Right renal pelvis (tissue), 4 donors: ENCODE measurements around the gene SMIM23. TPM values are rescaled to one million over a fixed set of nuclear protein-coding genes. Genes with fewer than 3 reads are reported as not detected.

Source experiments
- DNase-seq, 4 donors: peaks; one replicate each; pipeline ENCODE4 v3.0.0-alpha.2; 2013; ENCODE audit warnings: low read depth in 4 of 4, low spot score in 3 of 4, missing footprints in 1 of 4
- polyA plus RNA-seq, 4 donors: library from polyadenylated mRNA; unstranded; fragments of 120-200 nt; gene quantifications; one replicate each; pipeline ENCODE4 v1.2.1, GENCODE V29; 2013; ENCODE audit not compliant: insufficient read length in 4 of 4

The SMIM23 gene
- not detected for polyA plus RNA-seq

DNA sequence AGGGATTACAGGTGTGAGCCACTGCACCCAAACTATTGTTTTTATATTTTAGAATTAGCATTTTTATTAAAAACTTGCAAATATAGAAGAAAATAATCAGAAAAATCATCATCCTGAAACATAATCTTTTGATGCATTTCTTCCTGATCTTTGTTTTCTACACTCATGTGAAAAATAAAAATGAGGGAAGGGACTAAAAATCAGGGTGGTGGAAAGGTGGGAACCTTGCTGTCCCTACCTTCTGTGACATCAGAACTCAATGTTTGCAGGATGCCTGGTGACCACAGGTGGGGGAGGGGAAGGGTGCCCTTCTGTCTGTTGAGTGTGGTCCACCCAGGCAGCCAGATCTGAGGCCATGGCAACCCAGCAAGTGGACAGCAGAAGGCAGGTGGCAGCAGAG is at the start of gene SMIM23:
Gene SMIM23 (plus strand): TSS at position 301 of the 400 bp plus-strand sequence. CDS start 55 bp downstream, at position 356.
- DNase-seq: no peak

- no peak for DNase-seq
These were observed 48.4 kb upstream of the SMIM23 start for GRCh38 chr5:171736976-171737891.

GRCh38 chr5:171738501-171738900 is 47.1 kb upstream of the SMIM23 start:
- DNase-seq: no peak

- DNase-seq: no peak
These were observed 46.3 kb upstream of the SMIM23 start for GRCh38 chr5:171739271-171739670.

DNA sequence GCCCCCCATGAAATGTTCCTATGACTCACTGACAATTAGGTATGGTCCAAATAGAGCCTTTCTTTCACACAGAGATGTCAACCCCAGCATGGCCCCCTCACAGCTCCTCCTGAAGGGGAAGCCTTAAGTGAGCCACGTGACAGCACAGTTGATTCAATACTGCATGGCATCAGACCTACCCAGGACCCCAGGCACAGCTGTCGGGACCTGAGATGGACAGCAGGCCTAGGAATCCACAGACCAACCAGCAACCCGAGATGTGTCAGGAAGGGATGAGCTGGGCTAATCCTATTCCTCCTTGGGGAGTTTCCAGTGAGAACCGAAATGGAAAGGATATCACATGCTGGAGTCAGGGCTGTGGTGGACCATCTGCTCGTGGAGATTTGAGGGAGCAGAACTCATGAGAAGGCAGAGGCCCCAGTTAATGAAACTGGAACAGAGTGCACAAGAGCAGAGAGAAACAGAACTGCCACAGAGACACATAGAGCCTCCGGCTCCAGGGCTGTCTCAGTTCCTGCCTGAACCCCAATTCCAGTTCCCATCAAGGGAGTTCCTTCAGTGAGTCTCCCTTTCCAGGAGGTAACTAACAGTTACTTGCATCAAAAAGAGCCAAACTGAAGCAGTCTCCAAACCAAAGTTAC is 42.1 kb upstream of the SMIM23 start:
- no peak for DNase-seq

- no peak for DNase-seq
These were observed 41.4 kb upstream of the SMIM23 start for GRCh38 chr5:171744264-171744663.

DNA sequence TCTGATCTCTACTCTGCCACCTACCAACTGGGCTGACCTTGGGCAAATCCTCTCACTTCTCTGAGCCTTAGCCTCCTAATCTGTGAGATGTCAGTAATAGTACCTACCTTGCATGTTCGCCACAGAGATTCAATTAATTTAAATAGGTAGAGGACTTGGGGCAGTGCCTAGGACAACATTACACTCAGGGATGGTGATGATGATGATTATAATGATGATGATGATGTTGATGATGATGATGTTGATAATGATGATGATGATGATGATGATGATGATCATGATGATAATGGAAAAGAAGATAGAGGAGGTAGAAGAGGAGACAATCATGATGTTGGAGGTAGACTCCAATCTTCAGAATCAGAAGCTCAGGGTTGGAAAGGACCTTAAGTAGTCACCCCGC is 40.7 kb upstream of the SMIM23 start:
- DNase-seq: no peak

- DNase-seq: no peak
These were observed 40.0 kb upstream of the SMIM23 start for GRCh38 chr5:171745602-171746001.

DNA sequence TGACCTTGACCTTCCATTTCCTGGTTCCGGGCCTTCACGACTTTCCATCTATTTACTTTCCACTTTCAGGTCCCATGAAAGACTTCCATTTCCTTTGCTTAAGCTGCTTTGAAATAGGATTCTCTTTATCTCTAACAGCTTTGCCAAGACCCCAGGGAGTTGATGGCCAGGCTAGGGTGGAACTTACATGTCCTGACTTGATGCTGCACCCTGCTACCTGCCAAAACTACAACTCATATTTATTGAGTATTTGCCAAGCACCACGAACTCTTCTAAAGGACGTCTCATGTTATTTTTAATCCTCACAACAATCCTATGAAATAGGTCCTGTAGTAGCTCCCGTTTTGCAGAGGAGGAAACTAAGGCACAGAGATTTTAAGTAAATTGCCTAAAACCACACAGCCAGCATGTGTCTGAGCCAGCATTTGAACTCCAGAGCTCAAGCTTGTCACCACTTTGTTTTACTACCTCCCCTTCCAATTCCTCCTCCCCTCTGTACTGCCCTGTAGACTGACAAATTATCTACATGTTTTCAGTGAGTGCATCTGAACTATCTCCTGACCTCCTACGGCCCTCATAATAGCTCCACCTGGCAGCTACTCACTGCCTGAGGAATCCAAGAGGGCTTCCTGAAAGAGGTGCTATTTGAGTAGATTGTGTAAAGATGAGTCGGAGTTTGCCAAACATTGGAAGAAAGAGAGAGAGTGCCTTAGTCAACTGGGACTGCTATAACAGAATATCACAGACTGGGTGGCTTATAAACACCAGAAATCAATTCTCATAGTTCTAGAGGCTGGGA is 38.4 kb upstream of the SMIM23 start:
- DNase-seq: no peak

- no peak for DNase-seq
These were observed 36.9 kb upstream of the SMIM23 start for GRCh38 chr5:171748720-171749119.

GRCh38 chr5:171749365-171749764 is 36.3 kb upstream of the SMIM23 start:
- no peak for DNase-seq

DNA sequence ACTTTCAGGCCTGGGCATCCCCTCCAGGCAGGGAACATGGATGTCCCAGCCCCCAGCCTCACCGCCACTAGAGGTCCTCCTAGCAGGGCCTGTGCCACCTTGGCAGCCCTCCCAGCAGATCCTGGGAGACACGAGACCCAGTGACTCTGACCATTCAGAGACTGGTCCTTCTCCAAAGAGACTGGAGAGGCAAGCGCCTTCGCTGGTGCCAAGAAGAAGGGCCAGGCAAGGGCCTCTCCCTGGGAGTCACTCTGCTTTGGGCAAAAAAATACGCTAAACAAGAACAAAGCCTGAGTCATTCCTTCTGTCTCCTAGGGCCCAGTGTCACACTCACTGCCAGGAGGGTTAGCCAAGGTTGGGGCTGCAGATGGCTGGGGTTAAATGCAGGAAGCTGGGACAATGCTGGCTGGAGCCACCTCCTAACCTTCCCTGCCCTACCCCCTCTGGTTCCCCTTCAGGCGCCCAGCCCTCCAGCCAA is 35.3 kb upstream of the SMIM23 start:
- DNase-seq: no peak

- DNase-seq: no peak
These were observed 30.2 kb upstream of the SMIM23 start for GRCh38 chr5:171755354-171755821.

GRCh38 chr5:171757853-171758535 is 27.6 kb upstream of the SMIM23 start:
- no peak for DNase-seq

DNA sequence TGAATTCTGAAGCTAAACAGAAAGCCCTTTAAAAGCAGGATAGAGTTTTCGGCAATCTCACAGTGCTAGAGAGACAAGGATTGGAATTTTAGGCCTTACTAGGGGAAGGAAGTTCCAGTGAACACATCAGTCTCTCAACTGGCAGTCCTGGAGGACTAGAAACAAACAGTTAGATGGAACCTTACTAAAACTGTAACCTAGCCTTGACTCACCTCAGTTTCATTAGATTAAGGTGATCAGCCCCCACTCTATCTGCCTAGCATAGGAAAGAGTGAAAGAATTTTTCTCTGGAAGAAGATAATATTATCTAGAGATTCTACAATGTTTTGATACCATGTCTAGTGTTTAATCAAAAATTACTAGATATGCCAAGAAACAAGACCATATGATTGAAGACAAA is 25.8 kb upstream of the SMIM23 start:
- DNase-seq: no peak

- DNase-seq: no peak
These were observed 23.5 kb upstream of the SMIM23 start for GRCh38 chr5:171762021-171762608.

GRCh38 chr5:171762903-171763302 is 22.7 kb upstream of the SMIM23 start:
- DNase-seq: no peak

GRCh38 chr5:171764265-171764664 is 21.4 kb upstream of the SMIM23 start:
- no peak for DNase-seq

DNA sequence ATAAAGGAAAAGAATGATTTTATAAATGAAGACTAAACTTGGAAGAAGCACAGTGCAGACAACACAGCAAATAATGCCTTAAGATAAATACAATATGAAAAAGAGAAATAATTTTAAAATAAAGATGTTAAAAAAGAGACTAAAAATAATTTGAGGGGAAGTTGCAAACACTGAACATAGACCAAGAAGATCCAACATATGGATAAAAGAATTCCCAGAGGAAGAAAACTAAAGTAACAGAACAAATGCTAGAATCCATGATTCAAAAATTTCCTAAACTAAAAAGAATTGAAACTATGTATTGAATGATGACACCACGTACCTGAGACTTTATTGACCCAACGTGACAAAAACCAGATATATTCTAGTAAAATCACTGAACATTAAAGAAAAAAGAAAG is 18.7 kb upstream of the SMIM23 start:
- no peak for DNase-seq

- DNase-seq: no peak
These were observed 15.5 kb upstream of the SMIM23 start for GRCh38 chr5:171770153-171770552.
